Measurements from ENCODE around the gene SMG5.

GRCh38 chr1:156217871-156218270 is 64.8 kb downstream of the SMG5 start:
- TF ChIP-seq MYC (IDR thresholded peaks at IDR 0.05; ENCODE audit: low read depth, low read length) (no peak), CTCF (IDR thresholded peaks at IDR 0.05; ENCODE audit: low read depth, low read length) (no peak)

All from NB4 (cell line).